PFSK-1 (cell line): Measurements from ENCODE around the gene KRTAP1-3.
"Not testable (repeated sequence)": the region's sequence is repeated elsewhere in the genome, so short reads cannot be mapped to it uniquely, and the experiment has no call there.

Experiments
- FOXP2 ChIP-seq: optimal IDR thresholded peaks from 2 replicates; pipeline ENCODE3; 2011; ENCODE audit warnings: borderline replicate concordance, control low read depth, inconsistent platforms; ENCODE audit not compliant: insufficient read depth; ENCODE audit errors: extremely low read length, extremely low read depth
- POLR2AphosphoS5 ChIP-seq: IDR thresholded peaks from 2 replicates; pipeline ENCODE4 v1.6.1; 2012; ENCODE audit warnings: low read depth, mild to moderate bottlenecking, control low read depth, low read length, moderate library complexity
- REST ChIP-seq, 2 experiments: IDR thresholded peaks; 2 replicates each; pipeline versions ENCODE4 v1.6.1 to v1.8.0; 2011 to 2012; ENCODE audit warnings: low read depth in 2 of 2, low read length in 2 of 2, control low read depth in 1 of 2, inconsistent platforms in 1 of 2, mild to moderate bottlenecking in 1 of 2, moderate library complexity in 1 of 2; ENCODE audit not compliant: insufficient read depth in 1 of 2
- SIN3A ChIP-seq: IDR thresholded peaks from 2 replicates; pipeline ENCODE4 v1.6.1; 2012; ENCODE audit warnings: mild to moderate bottlenecking, low read length, moderate library complexity, borderline replicate concordance; ENCODE audit not compliant: insufficient read depth
- TAF1 ChIP-seq: IDR thresholded peaks from 2 replicates; pipeline ENCODE4 v1.6.1; 2012; ENCODE audit warnings: low read length, control low read depth, borderline replicate concordance; ENCODE audit not compliant: insufficient read depth

KRTAP1-3 gene

GRCh38 chr17:41049110-41049509 lies 14.4 kb upstream of the KRTAP1-3 start:
- TF ChIP-seq REST (IDR thresholded peaks at IDR 0.05; ENCODE audit: insufficient read depth in 1 of 2, low read depth in 2 of 2, low read length in 2 of 2) (no peak), FOXP2 (no peak), POLR2AphosphoS5 (no peak), TAF1 (no peak)

DNA sequence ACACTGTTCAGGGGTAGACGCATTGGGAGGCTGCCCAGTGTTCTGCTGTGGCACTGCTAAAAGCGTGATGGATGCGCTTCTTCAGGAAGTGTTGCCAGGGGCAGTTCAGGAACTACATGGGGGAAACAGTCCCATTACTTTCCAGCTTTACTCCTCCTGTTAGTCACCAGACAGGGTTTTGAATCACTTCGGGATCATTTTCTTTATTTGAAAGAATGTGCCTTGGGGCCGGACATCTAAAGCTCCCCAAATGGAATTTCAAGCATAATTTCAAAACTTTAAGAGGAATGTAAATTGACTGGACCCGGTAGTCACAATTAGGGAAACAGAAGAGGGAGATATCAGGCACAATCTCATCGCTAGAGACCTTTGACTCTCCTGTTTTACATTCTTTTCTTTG lies 13.8 kb upstream of the KRTAP1-3 start:
- no peak for TF ChIP-seq REST (IDR thresholded peaks at IDR 0.05; ENCODE audit: insufficient read depth in 1 of 2, low read depth in 2 of 2, low read length in 2 of 2)
- TF ChIP-seq TAF1, result no peak
- TF ChIP-seq FOXP2, result no peak
- no peak for TF ChIP-seq POLR2AphosphoS5
- no peak for TF ChIP-seq SIN3A

DNA sequence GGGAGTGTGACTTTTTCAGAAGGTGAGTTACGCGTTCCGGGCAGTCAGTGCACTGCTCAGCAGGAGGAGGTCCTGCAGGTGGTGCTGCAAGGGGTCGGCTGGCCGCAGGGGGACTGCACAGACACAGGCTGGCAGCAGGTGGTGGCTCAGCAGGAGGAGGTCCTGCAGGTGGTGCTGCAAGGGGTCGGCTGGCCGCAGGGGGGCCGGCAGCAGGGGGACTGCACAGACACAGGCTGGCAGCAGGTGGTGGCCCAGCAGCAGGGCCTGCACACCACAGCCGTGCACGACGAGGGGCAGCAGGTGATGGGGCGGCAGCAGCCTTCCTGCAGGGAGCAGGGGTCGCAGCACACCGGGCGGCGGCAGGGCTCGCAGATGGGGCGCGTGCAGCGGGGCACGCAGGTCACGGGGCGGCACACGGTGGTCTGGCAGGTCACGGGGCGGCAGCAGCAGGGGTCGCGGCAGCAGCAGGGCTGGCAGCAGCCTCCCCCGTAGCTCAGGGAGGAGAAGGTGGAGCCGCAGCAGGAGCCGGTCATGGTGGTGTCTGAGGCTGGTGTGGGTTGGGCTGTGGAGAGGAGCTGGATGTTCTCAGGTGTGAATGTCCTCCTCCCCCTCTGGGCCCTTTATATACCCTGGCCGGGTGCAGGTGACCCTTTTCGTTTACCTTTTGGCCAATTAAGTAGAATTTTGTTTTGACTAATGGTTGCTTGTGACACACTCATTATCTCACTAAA lies 12.2 kb upstream of the KRTAP1-3 start, which contains the start of gene KRTAP2-1:
Gene KRTAP2-1, minus strand, starts transcription at position 582 of the 731 bp plus-strand sequence. Its CDS starts 49 bp downstream, at position 533.
- not testable (repeated sequence) for TF ChIP-seq POLR2AphosphoS5; REST (IDR thresholded peaks at IDR 0.05; ENCODE audit: insufficient read depth in 1 of 2, low read depth in 2 of 2, low read length in 2 of 2); FOXP2

DNA sequence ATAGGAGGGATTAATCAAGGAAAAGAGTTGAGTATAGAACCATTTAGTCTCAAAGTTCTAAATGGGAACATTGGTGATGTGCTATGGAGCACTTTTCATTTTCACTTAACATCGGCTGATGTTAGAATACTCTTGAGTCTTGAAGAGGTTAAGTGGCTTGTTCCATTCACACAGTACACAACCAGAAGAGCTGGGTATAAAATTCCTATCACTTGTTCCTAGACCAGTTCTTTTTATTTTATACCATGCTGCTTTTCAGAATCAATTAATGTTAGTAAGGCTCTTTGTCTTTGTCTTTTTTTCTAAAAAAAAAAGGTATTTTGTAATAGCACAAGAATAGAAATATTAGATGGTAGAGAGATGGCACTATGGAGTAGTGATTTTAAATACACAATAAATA lies 8.3 kb upstream of the KRTAP1-3 start:
- TF ChIP-seq POLR2AphosphoS5 (no peak), REST (IDR thresholded peaks at IDR 0.05; ENCODE audit: insufficient read depth in 1 of 2, low read depth in 2 of 2, low read length in 2 of 2) (no peak)
